ENCODE results near the gene IDH3B.
A peak's percentile ranks its signal among the peaks of the same experiment; 100 is the strongest.

GRCh38 chr20:2631228-2631627 lies 32.8 kb downstream of the IDH3B start:
- TF ChIP-seq CTCF (IDR thresholded peaks at IDR 0.05; ENCODE audit: low read depth, low read length) (peak; percentile 50), EZH2phosphoT487 (IDR thresholded peaks at IDR 0.05; ENCODE audit: low read depth) (no peak)
